Measurements from ENCODE around the gene ZBTB17. TPM values are rescaled to one million over a fixed set of nuclear protein-coding genes. Genes with fewer than 3 reads are reported as not detected.

ZBTB17 gene
- total RNA-seq, 1 experiment from 2014 or later: 17.4 TPM

DNA sequence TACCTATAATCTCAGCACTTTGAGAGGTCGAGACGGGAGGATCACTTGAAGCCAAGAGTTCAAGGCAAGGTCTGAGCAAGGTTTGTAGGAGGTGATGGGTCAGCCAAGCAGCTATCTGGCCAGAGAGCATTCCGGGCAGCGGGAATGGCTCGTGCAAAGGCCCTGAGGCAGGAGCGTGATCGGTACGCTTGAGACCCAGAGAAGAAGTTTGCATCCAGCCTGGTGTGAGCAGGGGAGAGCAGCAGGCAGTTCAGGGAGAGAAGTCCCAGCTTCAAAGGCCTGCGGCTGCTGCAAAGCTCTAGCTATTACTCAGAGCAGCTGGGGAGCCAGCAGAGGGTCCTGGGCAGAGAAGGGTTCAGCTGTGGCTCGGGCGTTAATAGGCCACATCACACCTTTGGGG is 23.0 kb upstream of the ZBTB17 start:
- ChIA-PET CTCF (no interaction called here), POLR2A (ENCODE audit: unreplicated experiment) (interaction anchor here (0.6 kb wide), 1 partner anchor 35 kb away, joined by 4 read pairs; no protein-coding TSS in a partner anchor)
- H3K4me2 ChIP-seq: no peak overlapping the region
- H3K27ac ChIP-seq: no peak overlapping the region
- no peaks in the 10 kb centered on the region for H3K27me3 ChIP-seq (ENCODE audit: insufficient read depth, low read depth)
- H3K4me3 ChIP-seq: no peak overlapping the region
- intact Hi-C loops (cut with micrococcal nuclease; ENCODE audit: unreplicated experiment): no loop called here
- no peak for DNase-seq
- H3K4me1 ChIP-seq (replicated peaks; ENCODE audit: insufficient read depth): no peaks in the 10 kb centered on the region
- H3K79me2 ChIP-seq (ENCODE audit: low read depth): no peaks in the 10 kb centered on the region
- no peak overlapping the region for H2AFZ ChIP-seq
- no peaks in the 10 kb centered on the region for H3K9me2 ChIP-seq (ENCODE audit: insufficient read depth)
- H4K20me1 ChIP-seq (ENCODE audit: insufficient read depth): no peaks in the 10 kb centered on the region
- no peaks in the 10 kb centered on the region for H3K36me3 ChIP-seq (ENCODE audit: low read depth)
- TF ChIP-seq EZH2 (IDR thresholded peaks at IDR 0.05; ENCODE audit: low read depth): no peak
- TF ChIP-seq, protein P1, sequence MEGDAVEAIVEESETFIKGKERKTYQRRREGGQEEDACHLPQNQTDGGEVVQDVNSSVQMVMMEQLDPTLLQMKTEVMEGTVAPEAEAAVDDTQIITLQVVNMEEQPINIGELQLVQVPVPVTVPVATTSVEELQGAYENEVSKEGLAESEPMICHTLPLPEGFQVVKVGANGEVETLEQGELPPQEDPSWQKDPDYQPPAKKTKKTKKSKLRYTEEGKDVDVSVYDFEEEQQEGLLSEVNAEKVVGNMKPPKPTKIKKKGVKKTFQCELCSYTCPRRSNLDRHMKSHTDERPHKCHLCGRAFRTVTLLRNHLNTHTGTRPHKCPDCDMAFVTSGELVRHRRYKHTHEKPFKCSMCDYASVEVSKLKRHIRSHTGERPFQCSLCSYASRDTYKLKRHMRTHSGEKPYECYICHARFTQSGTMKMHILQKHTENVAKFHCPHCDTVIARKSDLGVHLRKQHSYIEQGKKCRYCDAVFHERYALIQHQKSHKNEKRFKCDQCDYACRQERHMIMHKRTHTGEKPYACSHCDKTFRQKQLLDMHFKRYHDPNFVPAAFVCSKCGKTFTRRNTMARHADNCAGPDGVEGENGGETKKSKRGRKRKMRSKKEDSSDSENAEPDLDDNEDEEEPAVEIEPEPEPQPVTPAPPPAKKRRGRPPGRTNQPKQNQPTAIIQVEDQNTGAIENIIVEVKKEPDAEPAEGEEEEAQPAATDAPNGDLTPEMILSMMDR (conservative IDR thresholded peaks at IDR 0.05): no peak
- H3F3A ChIP-seq (ENCODE audit: insufficient read depth, low read depth): no peaks in the 10 kb centered on the region
- no TSS peak for BruUV-seq (replicated peaks)
- no peaks in the 10 kb centered on the region for H3K9me3 ChIP-seq (ENCODE audit: insufficient read depth, low read depth)

DNA sequence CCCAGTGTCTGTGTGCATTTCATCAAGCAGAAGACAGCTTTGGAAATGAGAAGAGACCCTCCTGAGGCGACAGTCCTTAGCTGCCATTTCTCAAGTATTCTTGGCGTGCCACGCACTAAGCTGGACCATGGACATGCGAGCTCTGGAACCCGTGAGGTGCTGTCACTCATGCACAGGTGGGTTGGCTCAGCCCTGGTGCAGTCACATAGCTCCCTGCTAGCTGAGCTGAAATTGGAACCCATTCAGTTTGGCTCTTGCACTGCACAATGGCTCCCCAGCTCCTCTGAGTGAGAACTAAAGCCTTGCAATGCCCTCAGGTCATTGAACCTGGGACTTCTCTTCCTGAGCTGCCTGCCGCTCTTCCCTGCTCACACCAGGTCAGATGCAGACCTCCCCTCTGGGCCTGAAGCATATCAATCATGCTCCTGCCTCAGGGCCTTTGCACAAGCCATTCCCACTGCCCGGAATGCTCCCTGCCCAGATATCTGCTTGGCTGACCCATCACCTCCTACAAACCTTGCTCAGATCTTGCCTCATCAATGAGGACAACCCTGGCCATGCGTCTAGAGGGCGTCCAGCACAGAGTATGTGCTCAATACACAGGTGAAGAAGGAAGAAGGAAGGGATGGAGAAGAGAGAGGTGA is 21.9 kb upstream of the ZBTB17 start:
- Histone ChIP-seq H3F3A (ENCODE audit: insufficient read depth, low read depth) (no peaks in the 10 kb centered on the region), H3K79me2 (ENCODE audit: low read depth) (no peaks in the 10 kb centered on the region), H3K4me1 (replicated peaks; ENCODE audit: insufficient read depth) (no peaks in the 10 kb centered on the region), H3K36me3 (ENCODE audit: low read depth) (no peaks in the 10 kb centered on the region), H3K27me3 (ENCODE audit: insufficient read depth, low read depth) (no peaks in the 10 kb centered on the region), H3K27ac (no peak overlapping the region), H3K9me2 (ENCODE audit: insufficient read depth) (no peaks in the 10 kb centered on the region), H4K20me1 (ENCODE audit: insufficient read depth) (no peaks in the 10 kb centered on the region), H3K4me3 (no peak overlapping the region), H2AFZ (no peak overlapping the region), H3K9me3 (ENCODE audit: insufficient read depth, low read depth) (no peaks in the 10 kb centered on the region), H3K4me2 (no peak overlapping the region)
- no TSS peak for BruUV-seq (replicated peaks)
- POLR2A ChIA-PET (ENCODE audit: unreplicated experiment): no interaction called here
- intact Hi-C loops (cut with micrococcal nuclease; ENCODE audit: unreplicated experiment): no loop called here
- CTCF ChIA-PET: interaction anchor here (0.7 kb wide), 1 partner anchor 21 kb away, joined by 12 read pairs; no protein-coding TSS in a partner anchor
- TF ChIP-seq, protein P1 (conservative IDR thresholded peaks at IDR 0.05): no peak
- TF ChIP-seq EZH2 (IDR thresholded peaks at IDR 0.05; ENCODE audit: low read depth): no peak
- DNase-seq: no peak

DNA sequence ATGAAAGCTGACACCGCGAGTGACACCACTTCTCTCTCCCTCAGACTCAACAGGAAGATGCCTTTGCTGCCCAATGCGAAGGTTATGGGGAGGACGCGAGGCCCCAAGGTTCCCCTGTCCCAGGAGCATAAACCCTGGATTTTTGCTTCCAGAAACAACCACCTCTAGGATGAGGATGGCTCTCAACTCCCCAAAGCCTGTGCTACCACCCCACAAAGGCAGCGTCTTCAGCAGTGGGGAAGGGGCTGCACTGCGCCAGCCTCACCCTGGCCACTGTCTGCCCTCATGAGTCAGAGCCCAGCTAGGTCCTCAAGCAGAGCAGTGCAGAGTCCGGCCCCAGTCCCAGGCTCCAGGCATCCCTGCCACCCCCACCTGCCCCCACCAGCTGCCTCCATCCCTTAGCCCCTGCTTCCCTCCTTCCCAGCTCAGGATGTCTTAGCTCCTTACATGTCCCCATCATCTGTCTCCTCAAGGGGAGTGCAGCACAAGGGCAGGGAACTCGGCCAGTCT is 21.2 kb upstream of the ZBTB17 start:
- DNase-seq: no peak
- no peak overlapping the region for H2AFZ ChIP-seq
- POLR2A ChIA-PET (ENCODE audit: unreplicated experiment): no interaction called here
- no peak overlapping the region for H3K4me2 ChIP-seq
- H3K27me3 ChIP-seq (ENCODE audit: insufficient read depth, low read depth): no peaks in the 10 kb centered on the region
- H3K9me3 ChIP-seq (ENCODE audit: insufficient read depth, low read depth): no peaks in the 10 kb centered on the region
- TF ChIP-seq, protein P1 (conservative IDR thresholded peaks at IDR 0.05): no peak
- no peak for TF ChIP-seq EZH2 (IDR thresholded peaks at IDR 0.05; ENCODE audit: low read depth)
- H3F3A ChIP-seq (ENCODE audit: insufficient read depth, low read depth): no peaks in the 10 kb centered on the region
- no peaks in the 10 kb centered on the region for H3K79me2 ChIP-seq (ENCODE audit: low read depth)
- no peaks in the 10 kb centered on the region for H4K20me1 ChIP-seq (ENCODE audit: insufficient read depth)
- H3K27ac ChIP-seq: no peak overlapping the region
- no TSS peak for BruUV-seq (replicated peaks)
- no peaks in the 10 kb centered on the region for H3K36me3 ChIP-seq (ENCODE audit: low read depth)
- intact Hi-C loops (cut with micrococcal nuclease; ENCODE audit: unreplicated experiment): no loop called here
- CTCF ChIA-PET: interaction anchor here (0.7 kb wide), 1 partner anchor 22 kb away, joined by 12 read pairs; no protein-coding TSS in a partner anchor
- H3K4me3 ChIP-seq: no peak overlapping the region
- no peaks in the 10 kb centered on the region for H3K4me1 ChIP-seq (replicated peaks; ENCODE audit: insufficient read depth)
- no peaks in the 10 kb centered on the region for H3K9me2 ChIP-seq (ENCODE audit: insufficient read depth)
